K562 (cell line): ENCODE results near the gene LMNB1. TPM values are rescaled to one million over a fixed set of nuclear protein-coding genes. Genes with fewer than 3 reads are reported as not detected.

Experiments used
- ATAC-seq: fragments of 200-7000 bp; cut with Tn5 transposase; 3 replicates; pipeline ENCODE4 v1.9.1; 2020; ENCODE audit warnings: moderate library complexity
- BruUV-seq: library from RNA; stranded (reverse); fragments of 400-500 nt; replicated peaks from 2 replicates; lab custom pipeline; 2021; lab: Mats Ljungman, UMichigan
- CTCF ChIA-PET: fragments of 300-600 bp; formaldehyde crosslinking; extraction: SDS; loops from one replicate; lab custom pipeline; 2021; ENCODE audit warnings: low intra/inter-chr PET ratio; lab: Yijun Ruan, JAX
- POLR2A ChIA-PET: fragments of 300-600, 350-650 bp; sonication (Branson Sonifier 250); formaldehyde crosslinking; extraction: SDS; loops from one replicate; lab custom pipeline; 2021; ENCODE audit warnings: antibody characterized with exemption, inconsistent platforms; lab: Yijun Ruan, JAX
- DNase-seq, 4 experiments: peaks; one replicate each; pipeline versions ENCODE4 v3.0.0 to v3.0.0-alpha.2; 2011 to 2018; ENCODE audit warnings: low spot score in 3 of 4, mixed read lengths in 3 of 4; ENCODE audit errors: extremely low read depth in 1 of 4
- FAIRE-seq: peaks from 2 replicates; lab custom pipeline; 2011; peaks lifted over from hg19 to GRCh38; lab: Jason Lieb, UNC
- H2AFZ ChIP-seq: 2 replicates; pipeline ENCODE4 v1.6.0; 2011; ENCODE audit warnings: low read depth, low read length, control low read depth, inconsistent platforms
- H3K27ac ChIP-seq: fragments of 200-600 bp; 3 replicates; pipeline ENCODE4 v1.8.0; 2011; ENCODE audit warnings: low read depth, mild to moderate bottlenecking, control low read depth, inconsistent platforms, low read length, moderate library complexity, mixed read lengths; ENCODE audit errors: extremely low read depth
- H3K27me3 ChIP-seq, 2 experiments: fragments of 300-600 bp in 1 of 2; 2 replicates in 1 of 2; 3 replicates in 1 of 2; pipeline versions ENCODE4 v1.6.0 to v1.8.0; 2011; ENCODE audit warnings: inconsistent platforms in 2 of 2, low read length in 2 of 2, mild to moderate bottlenecking in 1 of 2, mixed read lengths in 1 of 2, moderate library complexity in 1 of 2; ENCODE audit not compliant: control insufficient read depth in 2 of 2, insufficient read depth in 2 of 2
- H3K36me3 ChIP-seq: fragments of 300-600 bp; 3 replicates; pipeline ENCODE4 v1.8.0; 2011; ENCODE audit warnings: mild to moderate bottlenecking, low read length, inconsistent platforms; ENCODE audit not compliant: control insufficient read depth, insufficient read depth
- H3K4me1 ChIP-seq, 2 experiments: fragments of 200-600 bp in 1 of 2; replicated peaks in 1 of 2; 2 replicates in 1 of 2; 3 replicates in 1 of 2; pipeline versions ENCODE4 v1.5.1 to v1.8.0; 2011; ENCODE audit warnings: inconsistent platforms in 2 of 2, low read length in 2 of 2, mild to moderate bottlenecking in 1 of 2, mixed read lengths in 1 of 2, moderate library complexity in 1 of 2; ENCODE audit not compliant: control insufficient read depth in 2 of 2, insufficient read depth in 2 of 2
- H3K4me2 ChIP-seq: 2 replicates; pipeline ENCODE4 v1.6.1; 2011; ENCODE audit warnings: low read length, control low read depth, inconsistent platforms, mixed read lengths; ENCODE audit not compliant: insufficient read depth
- H3K4me3 ChIP-seq: fragments of 200-600 bp; sonication (generic), shearing (Covaris generic); 2 replicates; pipeline ENCODE4 v1.5.1; 2016; ENCODE audit warnings: control low read depth, inconsistent platforms
- H3K79me2 ChIP-seq: fragments of 200-600 bp; 3 replicates; pipeline ENCODE4 v1.8.0; 2011; ENCODE audit warnings: low read length, inconsistent platforms; ENCODE audit not compliant: control insufficient read depth, insufficient read depth
- H3K9ac ChIP-seq, 2 experiments: 2 replicates each; pipeline versions ENCODE4 v1.6.0 to v1.6.1; 2011; ENCODE audit warnings: low read depth in 2 of 2, low read length in 2 of 2, control low read depth in 1 of 2, inconsistent platforms in 1 of 2, mild to moderate bottlenecking in 1 of 2, mixed read lengths in 1 of 2; ENCODE audit not compliant: insufficient read depth in 1 of 2
- H3K9me1 ChIP-seq: one replicate; pipeline ENCODE4 v1.6.0; 2011; ENCODE audit warnings: inconsistent platforms, mild to moderate bottlenecking, low read length, moderate library complexity; ENCODE audit not compliant: control insufficient read depth, insufficient read depth
- H3K9me3 ChIP-seq: replicated peaks from 2 replicates; pipeline ENCODE4 v1.5.1; 2011; ENCODE audit warnings: low read depth, low read length, inconsistent platforms; ENCODE audit not compliant: control insufficient read depth, insufficient read depth
- H4K20me1 ChIP-seq: replicated peaks from 2 replicates; pipeline ENCODE4 v1.6.1; 2011; ENCODE audit warnings: low read length, inconsistent platforms, mixed read lengths; ENCODE audit not compliant: control insufficient read depth, insufficient read depth
- MECOM ChIP-seq: fragments of 250-450 bp; sonication (Bioruptor Pico); IDR thresholded peaks from 2 replicates; pipeline ENCODE4 v1.8.0; 2022; ENCODE audit warnings: inconsistent platforms
- SRSF3 ChIP-seq: fragments of 200-400 bp; formaldehyde crosslinking; IDR thresholded peaks from 2 replicates; pipeline ENCODE4 v1.6.1; 2016; ENCODE audit warnings: mild to moderate bottlenecking, low read length, moderate library complexity; ENCODE audit not compliant: insufficient read depth
- THRAP3 ChIP-seq: fragments of 450-650 bp; IDR thresholded peaks from 2 replicates; pipeline ENCODE4 v1.6.1; 2016; ENCODE audit warnings: mild to moderate bottlenecking, inconsistent platforms, borderline replicate concordance
- ZNF134 ChIP-seq: fragments of 250-450 bp; sonication (Bioruptor Pico); conservative IDR thresholded peaks from 2 replicates; pipeline ENCODE4 v1.4.0; 2020
- WGBS: fragments of 100-300 bp; shearing (Covaris generic); methylation state at CpG from one replicate; pipeline ENCODE4 v1.1.6; 2016; ENCODE audit warnings: low coverage, mixed read lengths; ENCODE audit not compliant: insufficient coverage; ENCODE audit errors: missing lambda C conversion rate; 5-methylcytosine and 5-hydroxymethylcytosine counted together
- in situ Hi-C: fragments of 300-500 bp; cut with MboI; formaldehyde crosslinking; loops from 4 replicates; pipeline ENCODE4 v1.15.0; 2018; ENCODE audit warnings: inconsistent platforms, mixed read lengths
- intact Hi-C: fragments of 100-400 bp; cut with micrococcal nuclease; formaldehyde crosslinking; loops from 2 replicates; pipeline ENCODE4 v1.14.2; 2022
- polyA plus RNA-seq, 8 experiments: library from polyadenylated mRNA; depleted of rRNA in 4 of 8; stranded (reverse) in 5 of 8; unstranded in 3 of 8; fragments of >200 nt; fragmentation: Nextera tagmentation in 2 of 8; fragmentation: Illumina TruSeq in 1 of 8; extraction: Ambion mirVana in 2 of 8; extraction: Trizol in 1 of 8; gene quantifications; 2 replicates each; pipeline versions ENCODE4 v1.2.1 to v1.2.3, GENCODE V29; 2011 to 2014; ENCODE audit warnings: inconsistent platforms in 1 of 8, missing spikeins in 1 of 8
- total RNA-seq, 7 experiments: library from RNA; depleted of rRNA in 6 of 7; stranded (reverse); fragments of >200 nt in 6 of 7; fragmentation: Illumina TruSeq in 2 of 7; extraction: Trizol in 2 of 7; gene quantifications; 2 replicates each; pipeline versions ENCODE4 v1.2.1 to v1.2.3, GENCODE V29; 2011 to 2021; ENCODE audit warnings: low replicate concordance in 1 of 7
- TF ChIP-seq, protein P1 (sequence below), 2 experiments: fragments of 250-450 bp in 1 of 2; fragments of 450-650 bp in 1 of 2; sonication (Bioruptor Pico) in 1 of 2; IDR thresholded peaks; 2 replicates each; pipeline versions ENCODE4 v1.6.1 to v1.8.0; 2016 to 2021; ENCODE audit warnings: mild to moderate bottlenecking in 2 of 2, moderate library complexity in 2 of 2, missing compliant biosample characterization in 1 of 2, missing genetic modification characterization in 1 of 2

Gene LMNB1
- total and polyA plus RNA-seq, 9 of the 15 experiments (the other 6 are each of a cell fraction or from before 2014, with no cell fraction given) = 2.8 to 190 (median 131) TPM

DNA sequence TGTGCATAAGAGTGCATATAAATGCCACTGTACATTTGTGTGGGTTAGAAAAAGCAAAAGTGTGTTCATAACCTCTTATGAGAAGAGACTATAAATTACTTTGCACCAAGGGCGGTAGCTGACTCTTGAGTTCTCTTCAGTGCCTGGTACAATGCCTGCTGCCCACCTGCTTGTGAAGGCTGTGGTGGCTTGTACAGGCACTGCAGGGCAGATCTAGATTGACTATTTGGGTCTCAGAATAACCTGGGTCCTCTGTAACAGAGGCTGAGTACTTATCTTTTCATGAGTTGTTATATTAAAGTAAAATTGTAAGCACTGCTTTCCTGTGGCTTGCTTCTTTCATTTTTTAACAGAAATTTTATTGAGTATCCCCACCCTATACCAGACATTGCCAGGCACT lies 22.8 kb downstream of the LMNB1 start:
- Histone ChIP-seq H3K9ac (no peak overlapping the region), H3K4me3 (no peak overlapping the region)
- no TSS peak for BruUV-seq
- POLR2A ChIA-PET = interaction anchor here (0.8 to 1.0 kb wide), 3 partner anchors 9 to 123 kb away, joined by 3 to 5 read pairs (median 4); no protein-coding TSS in a partner anchor
- TF ChIP-seq THRAP3 (no peak), MECOM (no peak), SRSF3 (no peak), ZNF134 (CRISPR knock-in tag) (no peak)
- TF ChIP-seq, protein P1, sequence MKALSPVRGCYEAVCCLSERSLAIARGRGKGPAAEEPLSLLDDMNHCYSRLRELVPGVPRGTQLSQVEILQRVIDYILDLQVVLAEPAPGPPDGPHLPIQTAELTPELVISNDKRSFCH (CRISPR knock-in tag; IDR thresholded peaks at IDR 0.05) = no peak
- TF ChIP-seq, protein P1 (tag; IDR thresholded peaks at IDR 0.05) = no peak
- TF ChIP-seq, all 486 proteins: peak for 0
- in situ Hi-C loops (loop anchor here (25.0 kb wide), 1 partner anchor 462 kb away; no protein-coding TSS in a partner anchor), intact Hi-C loops (loop anchor here (10.0 kb wide), 1 partner anchor 445 kb away; no protein-coding TSS in a partner anchor)
- Histone ChIP-seq H3K36me3 (peaks cover 38% of the 10 kb centered on the region), H4K20me1 (0 out of 2 replicates have a peak, but pooled peaks cover 10% of the 10 kb centered on the region), H3K27ac (no peak overlapping the region), H3K9me3 (no peaks in the 10 kb centered on the region), H3K79me2 (peaks cover 95% of the 10 kb centered on the region), H3K4me1 (no peaks in the 10 kb centered on the region; a peak in 3 of 5 replicates), H2AFZ (no peak overlapping the region), H3K9me1 (no peaks in the 10 kb centered on the region), H3K4me2 (no peak overlapping the region), H3K27me3 (no peaks in the 10 kb centered on the region)
- FAIRE-seq (no peak), ATAC-seq (no peak), DNase-seq (no peak)
- 80% methylated on average over 1 of the region's 1 CpG for WGBS
- CTCF ChIA-PET = interaction anchor here (0.7 kb wide), 1 partner anchor 144 kb away, joined by 4 read pairs; no protein-coding TSS in a partner anchor
